Activated naive CD8-positive, alpha-beta T cell treated with anti-CD3 and anti-CD28 coated beads, Interleukin-2, amount 10 ng/mL, durations not matched to agents 7 days and 5 days (primary cell): ENCODE results near the gene THPO. TPM values are rescaled to one million over a fixed set of nuclear protein-coding genes. Genes with fewer than 3 reads are reported as not detected.
A peak's percentile ranks its signal among the peaks of the same experiment; 100 is the strongest.

Source experiments
- ATAC-seq: fragments of 150-1000 bp; cut with Tn5 transposase; one replicate; pipeline ENCODE4 v1.10.0; 2021; ENCODE audit warnings: low read depth, moderate library complexity
- POLR2A ChIA-PET: fragments of 350-600 bp; sonication (Branson Sonifier 250); formaldehyde crosslinking; loops from one replicate; lab custom pipeline; 2021; ENCODE audit warnings: antibody characterized with exemption; lab: Charles Lee
- DNase-seq: peaks from one replicate; pipeline ENCODE4 v3.0.0; 2021
- H3K27ac Mint-ChIP-seq: one replicate; pipeline ENCODE4 v1.8.0; 2022; ENCODE audit warnings: mild to moderate bottlenecking, mixed read lengths
- H3K27me3 Mint-ChIP-seq: one replicate; pipeline ENCODE4 v1.8.0; 2022; ENCODE audit warnings: mild to moderate bottlenecking, moderate library complexity, mixed read lengths
- H3K36me3 Mint-ChIP-seq: one replicate; pipeline ENCODE4 v1.8.0; 2021; ENCODE audit warnings: mild to moderate bottlenecking, mixed read lengths
- H3K4me1 Mint-ChIP-seq: one replicate; pipeline ENCODE4 v1.8.0; 2021; ENCODE audit warnings: mixed read lengths
- H3K4me3 Mint-ChIP-seq: one replicate; pipeline ENCODE4 v1.8.0; 2022; ENCODE audit warnings: mild to moderate bottlenecking, moderate library complexity, mixed read lengths
- H3K9me3 Mint-ChIP-seq: one replicate; pipeline ENCODE4 v1.8.0; 2021; ENCODE audit warnings: mixed read lengths
- total RNA-seq, 2 experiments: library from RNA; stranded (reverse); gene quantifications; one replicate each; pipeline ENCODE4 v1.2.3, GENCODE V29; 2021

Gene THPO
- total RNA-seq, 2 experiments from 2014 or later: not detected

GRCh38 chr3:184366619-184367289 is 11.3 kb downstream of the THPO start:
- Mint-ChIP-seq H3K36me3 (peaks cover 28% of the 10 kb centered on the region), H3K4me1 (peaks cover 27% of the 10 kb centered on the region), H3K9me3 (no peaks in the 10 kb centered on the region), H3K27ac (no peak overlapping the region), H3K27me3 (peaks cover 2% of the 10 kb centered on the region), H3K4me3 (no peak overlapping the region)
- no peak for DNase-seq
- no peak for ATAC-seq
- POLR2A ChIA-PET: no interaction called here

GRCh38 chr3:184362668-184363546 is 15.1 kb downstream of the THPO start:
- DNase-seq (peak; percentile 95), ATAC-seq (peak; percentile 87)
- peak overlapping the region; percentile 96 for H3K27ac Mint-ChIP-seq
- POLR2A ChIA-PET: interaction anchor here (0.6 to 2.3 kb wide), 6 partner anchors 8 to 1875 kb away, joined by 3 to 6 read pairs (median 3); no protein-coding TSS in a partner anchor
- H3K4me3 Mint-ChIP-seq: peak overlapping the region; percentile 98
- H3K9me3 Mint-ChIP-seq: no peaks in the 10 kb centered on the region
- peaks cover 2% of the 10 kb centered on the region for H3K27me3 Mint-ChIP-seq
- H3K36me3 Mint-ChIP-seq: peaks cover 21% of the 10 kb centered on the region
- peaks cover 30% of the 10 kb centered on the region for H3K4me1 Mint-ChIP-seq

- peak; percentile 70 for DNase-seq
- peaks cover 27% of the 10 kb centered on the region for H3K4me1 Mint-ChIP-seq
- H3K27ac Mint-ChIP-seq: peak overlapping the region; percentile 95
- POLR2A ChIA-PET: interaction anchor here (0.6 to 2.3 kb wide), 7 partner anchors 8 to 1876 kb away, joined by 3 to 6 read pairs (median 3); partner anchors contain the start of gene PSMD2
- peaks cover 18% of the 10 kb centered on the region for H3K36me3 Mint-ChIP-seq
- H3K9me3 Mint-ChIP-seq: no peaks in the 10 kb centered on the region
- ATAC-seq: peak; percentile 7
- peak overlapping the region; percentile 98 for H3K4me3 Mint-ChIP-seq
- H3K27me3 Mint-ChIP-seq: peaks cover 2% of the 10 kb centered on the region
These were observed 15.9 kb downstream of the THPO start for GRCh38 chr3:184361932-184362667.

- Mint-ChIP-seq H3K4me3 (peak within 1 kb of the TSS; percentile 98), H3K36me3 (peaks cover 13% of the 10 kb centered on the region), H3K27me3 (peaks cover 2% of the 10 kb centered on the region), H3K4me1 (peaks cover 23% of the 10 kb centered on the region), H3K27ac (peak within 1 kb of the TSS; percentile 95), H3K9me3 (no peaks in the 10 kb centered on the region)
- POLR2A ChIA-PET: interaction anchor here (0.9 to 2.3 kb wide), 2 partner anchors 8 to 62 kb away, joined by 5 to 6 read pairs; partner anchors contain the start of gene PSMD2
- peak; percentile 76 for DNase-seq
- peak; percentile 19 for ATAC-seq
These were observed 16.5 kb downstream of the THPO start, which contains the start of the genes CLCN2 and POLR2H for GRCh38 chr3:184361532-184361931. Gene CLCN2 (minus strand): TSS chr3:184361605. CDS start chr3:184361479, 126 bp downstream. Gene POLR2H (plus strand): TSS chr3:184361710. CDS start chr3:184363493, 1,783 bp downstream.

- POLR2A ChIA-PET: interaction anchor here (0.7 to 2.3 kb wide), 2 partner anchors 7 to 46 kb away, joined by 3 to 6 read pairs; no protein-coding TSS in a partner anchor
- Mint-ChIP-seq H3K27ac (peak overlapping the region; percentile 40), H3K36me3 (peaks cover 12% of the 10 kb centered on the region), H3K9me3 (no peaks in the 10 kb centered on the region), H3K4me3 (peak overlapping the region; percentile 81), H3K4me1 (peaks cover 23% of the 10 kb centered on the region), H3K27me3 (peaks cover 2% of the 10 kb centered on the region)
- ATAC-seq (no peak), DNase-seq (peak; percentile 31)
These were observed 17.0 kb downstream of the THPO start for GRCh38 chr3:184360929-184361531.

GRCh38 chr3:184360070-184360928 is 17.7 kb downstream of the THPO start:
- DNase-seq: no peak
- Mint-ChIP-seq H3K36me3 (peaks cover 11% of the 10 kb centered on the region), H3K9me3 (no peaks in the 10 kb centered on the region), H3K27me3 (peaks cover 2% of the 10 kb centered on the region), H3K27ac (peak overlapping the region; percentile 40), H3K4me1 (peaks cover 23% of the 10 kb centered on the region), H3K4me3 (peak overlapping the region; percentile 81)
- no peak for ATAC-seq
- POLR2A ChIA-PET: interaction anchor here (0.7 to 2.3 kb wide), 4 partner anchors 7 to 45 kb away, joined by 3 to 6 read pairs (median 4); no protein-coding TSS in a partner anchor

- Mint-ChIP-seq H3K27ac (no peak overlapping the region), H3K9me3 (no peaks in the 10 kb centered on the region), H3K4me3 (no peak overlapping the region), H3K27me3 (peaks cover 2% of the 10 kb centered on the region), H3K36me3 (peaks cover 4% of the 10 kb centered on the region), H3K4me1 (peaks cover 18% of the 10 kb centered on the region)
- POLR2A ChIA-PET: interaction anchor here (0.5 to 1.4 kb wide), 3 partner anchors 12 to 185 kb away, joined by 3 to 4 read pairs (median 3); no protein-coding TSS in a partner anchor
- DNase-seq (peak; percentile 29), ATAC-seq (no peak)
These were observed 18.4 kb downstream of the THPO start for GRCh38 chr3:184359610-184360009.

- Mint-ChIP-seq H3K4me3 (no peak overlapping the region), H3K27ac (no peak overlapping the region), H3K4me1 (peaks cover 14% of the 10 kb centered on the region), H3K9me3 (no peaks in the 10 kb centered on the region), H3K36me3 (peaks cover 2% of the 10 kb centered on the region), H3K27me3 (peaks cover 2% of the 10 kb centered on the region)
- DNase-seq (no peak), ATAC-seq (no peak)
- POLR2A ChIA-PET: interaction anchor here (0.5 kb wide), 1 partner anchor 185 kb away, joined by 3 read pairs; no protein-coding TSS in a partner anchor
These were observed 19.1 kb downstream of the THPO start for GRCh38 chr3:184358921-184359350.

- Mint-ChIP-seq H3K27me3 (peaks cover 2% of the 10 kb centered on the region), H3K36me3 (peaks cover under 1% of the 10 kb centered on the region), H3K4me1 (peaks cover 12% of the 10 kb centered on the region), H3K9me3 (no peaks in the 10 kb centered on the region), H3K4me3 (no peak overlapping the region), H3K27ac (no peak overlapping the region)
- no peak for DNase-seq
- ATAC-seq: no peak
- POLR2A ChIA-PET: no interaction called here
These were observed 19.8 kb downstream of the THPO start for GRCh38 chr3:184358124-184358767.

GRCh38 chr3:184357248-184358123 is 20.5 kb downstream of the THPO start:
- POLR2A ChIA-PET: interaction anchor here (0.6 kb wide), 1 partner anchor 10 kb away, joined by 4 read pairs; no protein-coding TSS in a partner anchor
- H3K27ac Mint-ChIP-seq: no peak overlapping the region
- DNase-seq: no peak
- no peak for ATAC-seq
- no peaks in the 10 kb centered on the region for H3K36me3 Mint-ChIP-seq
- H3K27me3 Mint-ChIP-seq: peaks cover 2% of the 10 kb centered on the region
- H3K9me3 Mint-ChIP-seq: no peaks in the 10 kb centered on the region
- H3K4me3 Mint-ChIP-seq: no peak overlapping the region
- H3K4me1 Mint-ChIP-seq: peaks cover 11% of the 10 kb centered on the region
